Measurements from ENCODE around the gene THEM4.
"Not testable (repeated sequence)": the region's sequence is repeated elsewhere in the genome, so short reads cannot be mapped to it uniquely, and the experiment has no call there.

The THEM4 gene

GRCh38 chr1:151875419-151876097, 33.8 kb downstream of the THEM4 start:
- no peak for DNase-seq (ENCODE audit: low spot score)
- no peak for TF ChIP-seq CTCF (IDR thresholded peaks at IDR 0.05; ENCODE audit: extremely low read depth, missing control alignments)

DNA sequence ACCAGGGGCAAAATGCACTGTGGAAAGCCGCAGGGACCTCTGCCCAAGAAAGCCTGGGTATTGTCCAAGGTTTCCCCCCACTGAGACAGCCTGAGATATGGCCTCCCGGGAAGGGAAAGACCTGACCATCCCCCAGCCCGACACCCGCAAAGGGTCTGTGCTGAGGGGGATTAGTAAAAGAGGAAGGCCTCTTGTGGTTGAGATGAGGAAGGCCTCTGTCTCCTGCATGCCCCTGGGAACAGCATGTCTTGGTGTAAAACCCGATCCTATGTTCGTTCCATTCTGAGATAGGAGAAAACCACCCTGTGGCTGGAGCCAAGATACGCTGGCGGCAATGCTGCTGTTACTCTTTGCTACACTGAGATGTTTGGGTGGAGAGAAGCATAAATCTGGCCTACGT, 36.5 kb downstream of the THEM4 start:
- not testable (repeated sequence) for DNase-seq (ENCODE audit: low spot score)

- DNase-seq (ENCODE audit: low spot score) = no peak
- TF ChIP-seq CTCF (IDR thresholded peaks at IDR 0.05; ENCODE audit: extremely low read depth, missing control alignments) = no peak
Observed at GRCh38 chr1:151871284-151872030, 37.9 kb downstream of the THEM4 start.

DNA sequence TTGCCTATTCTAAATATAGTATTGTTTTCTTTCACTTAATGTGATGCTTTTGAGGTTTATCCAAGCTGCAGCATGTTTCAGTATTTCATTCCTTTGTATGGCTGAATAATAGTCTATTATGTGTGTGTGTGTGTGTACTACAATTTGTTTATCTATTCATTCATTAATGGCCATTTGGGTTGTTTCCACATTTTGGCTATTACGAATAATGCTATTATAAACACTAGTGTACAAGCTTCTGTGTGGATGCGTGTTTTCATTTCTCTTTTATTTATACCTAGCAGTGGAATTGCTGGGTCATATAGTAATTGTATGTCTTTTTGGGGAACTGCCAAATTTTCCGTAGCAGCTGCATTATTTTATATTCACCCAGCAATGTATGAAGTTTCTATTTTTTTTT, 40.8 kb downstream of the THEM4 start:
- no peak for DNase-seq (ENCODE audit: low spot score)
- no peak for TF ChIP-seq CTCF (IDR thresholded peaks at IDR 0.05; ENCODE audit: extremely low read depth, missing control alignments)

DNA sequence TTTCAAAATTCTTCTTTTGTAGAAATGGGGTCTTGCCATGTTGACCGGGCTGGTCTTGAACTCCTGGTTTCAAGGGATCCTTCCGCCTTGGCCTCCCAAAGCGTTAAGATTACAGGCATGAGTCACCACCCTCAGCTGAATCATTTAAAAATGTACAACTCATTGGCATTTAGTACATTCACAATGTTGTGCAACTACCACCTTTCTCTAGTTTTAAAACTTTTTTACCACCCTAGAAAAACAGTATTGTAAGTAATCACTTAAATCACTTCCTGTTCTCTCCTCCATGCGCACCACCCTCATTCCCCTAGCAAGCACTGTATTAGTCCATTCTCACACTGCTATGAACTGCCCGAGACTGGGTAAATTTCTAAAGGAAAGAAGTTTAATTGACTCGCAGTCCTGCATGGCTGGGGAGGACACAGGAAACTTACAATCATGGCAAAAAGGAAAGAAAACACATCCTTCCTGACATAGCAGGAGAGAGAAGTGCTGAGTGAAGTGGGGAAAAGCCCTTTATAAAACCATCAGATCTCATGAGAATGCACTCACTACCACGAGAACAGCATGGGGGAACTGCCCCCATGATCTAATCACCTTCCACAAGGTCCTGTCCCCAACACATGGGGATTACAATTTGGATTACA, 41.4 kb downstream of the THEM4 start:
- no peak for TF ChIP-seq CTCF (IDR thresholded peaks at IDR 0.05; ENCODE audit: extremely low read depth, missing control alignments)
- DNase-seq (ENCODE audit: low spot score) = no peak

- TF ChIP-seq CTCF (IDR thresholded peaks at IDR 0.05; ENCODE audit: extremely low read depth, missing control alignments) = no peak
- DNase-seq (ENCODE audit: low spot score) = no peak
Observed at GRCh38 chr1:151867321-151867720, 42.0 kb downstream of the THEM4 start.

DNA sequence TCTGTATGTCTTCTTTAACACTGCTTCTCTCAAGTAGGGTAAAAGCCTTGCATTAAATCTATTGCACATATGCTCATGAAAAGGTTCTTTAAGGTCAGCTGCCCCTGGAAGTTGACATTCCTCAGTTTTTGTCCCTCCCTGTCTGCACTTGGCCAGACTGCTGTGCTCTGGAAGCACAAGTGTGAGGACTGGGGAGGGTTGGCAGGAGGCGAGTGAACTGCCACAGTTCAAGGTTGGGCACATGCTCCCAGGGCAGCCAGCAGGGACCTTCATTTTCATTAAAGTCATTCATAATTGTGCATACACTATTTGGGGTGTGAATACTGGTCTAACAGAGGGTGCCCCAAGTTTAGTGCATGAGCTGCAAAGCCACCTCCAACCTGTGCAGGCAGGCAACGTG, 44.9 kb downstream of the THEM4 start:
- no peak for DNase-seq (ENCODE audit: low spot score)
- no peak for TF ChIP-seq CTCF (IDR thresholded peaks at IDR 0.05; ENCODE audit: extremely low read depth, missing control alignments)
